ENCODE results near the gene DCLK2.
"Not testable (repeated sequence)": the region's sequence is repeated elsewhere in the genome, so short reads cannot be mapped to it uniquely, and the experiment has no call there.

Gene DCLK2

DNA sequence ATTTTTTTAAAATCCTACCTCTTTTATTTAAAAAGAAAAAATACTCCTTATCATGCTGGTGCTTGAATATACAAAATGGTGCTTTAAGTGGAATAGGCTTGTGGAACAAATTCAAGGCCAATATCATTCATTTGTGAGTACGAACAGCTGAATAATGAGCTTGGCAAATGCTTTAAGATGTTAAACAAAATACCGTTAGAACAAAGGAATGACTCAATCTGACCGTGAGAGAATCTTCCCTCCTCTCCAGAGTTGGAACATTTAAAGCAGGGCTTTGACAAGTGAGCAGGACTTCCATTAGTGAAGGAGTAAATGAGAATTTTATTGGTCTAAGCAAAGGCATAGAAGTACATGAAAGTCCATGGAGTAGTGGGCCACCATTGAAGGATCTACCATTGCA lies 74.5 kb downstream of the DCLK2 start:
- no peak for DNase-seq (ENCODE audit: low read depth)

DNA sequence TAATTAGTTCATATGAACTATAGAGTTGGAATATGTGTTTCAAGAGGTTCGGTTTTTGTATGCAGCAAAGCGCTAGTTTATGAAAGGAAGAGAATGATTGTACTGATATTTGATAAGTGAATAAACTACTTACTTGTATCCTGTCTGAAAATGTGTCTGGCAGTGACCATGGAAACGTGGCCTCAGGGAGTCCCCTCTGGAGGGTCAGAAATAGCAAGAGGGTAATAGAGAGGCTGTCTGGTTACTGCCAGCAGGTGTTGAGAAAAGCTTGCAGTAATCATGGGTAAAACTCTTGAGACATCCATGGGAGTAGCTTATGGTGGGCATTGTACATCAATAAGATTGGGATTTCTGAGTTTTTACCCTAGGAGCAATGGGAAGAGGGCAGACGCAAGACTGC lies 77.1 kb downstream of the DCLK2 start:
- no peak for DNase-seq (ENCODE audit: low read depth)

DNA sequence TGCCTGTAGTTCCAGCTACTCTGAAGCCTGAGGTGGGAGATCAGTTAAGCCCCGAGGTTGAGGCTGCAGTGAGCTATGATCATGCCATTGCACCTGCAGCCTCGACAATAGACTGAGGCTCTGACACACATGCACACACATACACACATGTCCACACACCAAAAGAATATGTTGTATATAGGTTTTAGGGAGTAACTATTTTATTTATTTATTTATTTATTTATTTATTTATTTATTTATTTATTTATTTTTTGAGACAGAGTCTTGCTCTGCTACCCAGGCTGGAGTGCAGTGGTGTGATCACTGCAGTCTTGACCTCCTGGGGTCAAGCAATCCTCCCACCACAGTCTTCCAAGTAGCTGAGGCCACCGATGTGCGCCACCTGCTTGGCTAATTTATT lies 78.3 kb downstream of the DCLK2 start:
- no peak for DNase-seq (ENCODE audit: low read depth)

DNA sequence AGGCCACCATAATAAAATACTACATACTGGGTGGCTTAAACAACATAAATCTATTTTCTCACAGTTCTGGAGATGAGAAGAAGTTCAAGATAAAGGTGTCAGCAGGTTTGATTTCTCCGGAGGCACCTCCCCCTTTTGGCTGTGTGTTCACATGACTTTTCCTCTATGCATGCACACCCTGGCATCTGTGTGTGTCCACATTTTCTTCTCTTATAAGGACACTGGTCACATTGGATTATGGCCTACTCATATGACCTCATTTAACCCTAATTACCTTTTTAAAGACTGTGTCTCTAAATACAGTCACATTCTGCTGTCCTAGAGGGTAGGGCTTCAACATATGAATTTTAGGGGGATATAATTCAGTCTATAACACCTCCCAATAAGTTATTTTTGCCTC lies 79.8 kb downstream of the DCLK2 start:
- no peak for DNase-seq (ENCODE audit: low read depth)

DNA sequence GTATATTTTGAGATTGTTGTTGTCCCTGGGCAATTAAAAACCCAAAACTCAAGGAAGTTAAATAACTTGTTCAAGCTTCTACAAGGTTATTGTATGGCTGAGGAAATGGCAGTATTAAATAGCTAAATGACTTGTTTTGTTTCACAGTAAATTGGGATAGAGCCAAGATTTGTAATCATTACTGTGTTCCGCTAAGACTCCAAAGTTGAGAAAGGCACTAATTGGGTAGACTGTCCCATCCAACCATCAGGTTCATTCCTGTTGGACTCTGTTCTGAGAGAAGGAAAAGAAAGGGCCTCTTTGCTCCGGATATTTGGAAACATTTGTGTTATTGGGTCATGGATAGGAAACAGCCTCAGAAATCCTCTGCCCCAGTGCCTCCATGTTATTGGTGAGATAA lies 82.2 kb downstream of the DCLK2 start:
- DNase-seq (ENCODE audit: low read depth), result no peak

DNA sequence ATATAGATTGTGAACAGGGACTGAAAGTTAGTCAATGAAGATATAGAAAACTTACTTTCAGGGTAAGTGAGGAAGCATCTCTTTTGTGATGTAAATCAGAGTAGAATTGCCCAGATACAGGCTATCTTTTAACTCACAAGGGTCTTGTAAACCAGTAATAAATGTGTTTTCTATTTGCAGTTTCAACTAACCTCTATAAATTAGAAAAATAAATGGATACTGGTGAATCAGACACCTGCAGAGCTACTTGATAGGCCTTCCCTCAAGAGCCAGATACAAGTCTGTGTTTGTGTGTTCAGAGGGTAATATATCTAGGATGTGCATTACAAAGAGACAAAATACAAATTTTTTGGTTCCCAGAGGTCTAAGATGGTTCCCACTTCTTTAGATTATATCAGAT lies 82.9 kb downstream of the DCLK2 start:
- no peak for DNase-seq (ENCODE audit: low read depth)

DNA sequence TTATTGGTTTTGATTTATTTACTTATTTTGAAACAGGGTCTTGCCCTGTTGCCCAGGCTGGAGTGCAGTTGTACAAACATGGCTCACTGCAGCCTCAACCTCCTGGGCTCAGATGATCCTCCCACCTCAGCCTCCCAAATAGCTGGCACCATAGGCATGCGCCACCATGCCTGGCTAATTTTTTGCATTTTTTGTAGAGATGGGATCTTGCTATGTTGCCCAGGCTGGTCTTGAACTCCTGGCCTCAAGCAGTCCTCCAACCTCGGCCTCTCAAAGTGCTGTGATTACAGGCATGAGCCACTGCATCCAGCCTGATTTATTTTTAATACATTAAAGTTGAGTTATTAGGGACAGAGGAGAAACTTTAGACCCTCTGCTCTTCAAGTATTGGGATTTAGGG lies 83.8 kb downstream of the DCLK2 start:
- not testable (repeated sequence) for DNase-seq (ENCODE audit: low read depth)

DNA sequence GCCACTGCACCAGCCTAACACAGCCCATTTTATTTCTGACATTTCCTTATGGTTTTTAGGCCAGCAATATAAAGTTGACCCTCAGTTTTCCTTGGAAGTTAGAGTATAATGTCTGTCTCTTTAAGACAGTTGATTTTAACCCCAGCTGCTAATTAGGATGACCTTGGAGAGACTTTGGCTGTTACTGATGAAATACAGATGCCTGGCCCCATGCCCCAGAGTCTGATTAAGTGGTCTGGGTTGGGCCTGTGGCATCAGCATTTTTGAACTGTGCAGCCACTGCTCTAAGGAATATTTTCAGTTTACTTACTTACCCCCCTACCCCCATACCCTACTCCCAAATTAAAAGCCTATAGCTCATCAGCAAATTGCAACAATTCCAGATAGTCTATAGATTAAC lies 85.8 kb downstream of the DCLK2 start:
- DNase-seq (ENCODE audit: low read depth), result no peak

DNA sequence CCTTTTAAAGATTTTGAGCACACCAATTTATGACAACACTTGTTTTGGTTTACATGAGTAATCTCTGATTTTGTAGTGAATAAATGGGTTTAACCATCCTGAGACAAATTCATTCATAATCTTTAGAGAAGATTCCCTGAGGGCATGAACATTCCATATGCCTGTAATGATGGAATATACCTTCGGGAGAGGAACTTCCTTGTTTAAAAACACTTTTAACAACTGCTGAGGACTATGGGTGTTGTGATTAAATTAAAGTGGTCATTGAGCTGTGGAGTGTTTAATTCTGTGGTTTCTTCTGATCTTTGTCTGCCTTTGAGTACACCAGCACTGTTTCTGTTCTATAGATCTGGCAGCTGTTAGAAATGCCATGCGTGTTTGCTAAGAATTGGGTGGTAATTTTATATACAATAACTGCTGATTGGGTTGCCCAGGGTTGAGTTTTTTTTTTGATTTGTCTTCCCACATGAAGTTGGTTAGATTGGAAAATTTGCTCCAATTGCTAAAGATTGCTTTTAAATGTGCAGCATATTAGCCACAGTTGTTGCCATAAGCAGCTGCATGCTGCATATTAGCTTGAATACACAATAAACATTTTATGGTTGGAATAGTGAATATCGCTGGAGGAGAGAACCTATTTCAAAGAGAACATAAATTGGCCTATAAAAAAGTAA lies 86.8 kb downstream of the DCLK2 start:
- no peak for DNase-seq (ENCODE audit: low read depth)

DNA sequence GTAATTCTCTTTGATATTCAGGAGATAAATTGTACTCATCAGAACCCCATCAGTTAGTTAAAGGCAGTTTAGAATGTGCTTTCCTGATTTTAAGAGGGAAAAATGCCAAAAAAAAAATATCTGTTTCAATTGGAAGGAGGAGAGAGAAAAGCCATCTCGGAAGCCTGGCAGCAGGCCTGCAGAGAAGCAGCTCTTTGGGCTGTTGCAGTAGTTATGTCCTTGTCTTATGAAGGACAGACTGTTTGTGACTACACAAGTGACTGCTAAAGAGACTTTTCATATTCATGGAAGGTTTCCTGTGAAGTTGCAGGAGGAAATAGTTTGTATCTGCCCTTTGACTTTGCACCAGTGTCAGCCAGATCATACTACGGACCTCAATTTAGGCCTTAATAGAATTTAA lies 88.8 kb downstream of the DCLK2 start:
- DNase-seq (ENCODE audit: low read depth), result no peak

DNA sequence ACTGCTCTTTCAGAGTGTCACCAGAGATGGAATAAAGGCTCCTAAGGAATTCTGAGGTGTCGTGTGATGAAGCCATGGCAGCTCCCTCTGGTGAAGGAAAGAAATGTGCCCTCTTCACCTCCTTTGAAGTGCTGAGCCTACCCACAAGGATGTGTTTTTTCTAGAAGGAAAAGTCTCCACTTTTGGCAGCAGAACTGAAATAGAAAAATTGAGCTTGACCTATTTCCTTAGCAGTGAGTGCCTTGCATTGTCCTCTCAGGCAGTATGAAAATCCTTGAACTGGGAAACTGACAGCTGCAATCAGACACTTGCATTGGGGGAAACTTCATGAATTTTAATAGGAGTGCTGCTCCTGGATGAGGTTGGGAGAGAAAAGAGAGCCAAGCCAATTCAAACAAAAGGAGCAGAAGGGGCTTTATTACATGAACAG lies 95.2 kb downstream of the DCLK2 start:
- no peak for DNase-seq (ENCODE audit: low read depth)

DNA sequence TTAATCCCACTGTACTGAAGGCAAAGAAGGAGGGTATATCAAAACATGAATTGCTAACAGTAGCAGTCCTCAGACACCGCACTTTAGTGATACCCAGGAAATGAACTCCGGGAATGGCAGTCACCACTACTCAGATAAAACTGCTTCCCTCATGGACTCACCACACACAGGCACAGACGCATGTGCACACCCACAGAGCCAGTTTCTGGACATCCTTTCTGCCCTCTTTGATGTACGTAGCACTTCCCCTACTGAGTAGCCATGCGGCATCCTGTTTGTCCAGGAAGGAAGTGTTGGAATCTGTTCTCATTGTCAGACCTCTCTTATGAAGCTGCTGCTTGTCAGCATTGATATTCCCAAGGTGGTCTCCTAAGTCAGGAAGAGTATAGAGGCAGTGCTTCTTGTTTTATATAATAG lies 95.7 kb downstream of the DCLK2 start:
- no peak for DNase-seq (ENCODE audit: low read depth)

DNA sequence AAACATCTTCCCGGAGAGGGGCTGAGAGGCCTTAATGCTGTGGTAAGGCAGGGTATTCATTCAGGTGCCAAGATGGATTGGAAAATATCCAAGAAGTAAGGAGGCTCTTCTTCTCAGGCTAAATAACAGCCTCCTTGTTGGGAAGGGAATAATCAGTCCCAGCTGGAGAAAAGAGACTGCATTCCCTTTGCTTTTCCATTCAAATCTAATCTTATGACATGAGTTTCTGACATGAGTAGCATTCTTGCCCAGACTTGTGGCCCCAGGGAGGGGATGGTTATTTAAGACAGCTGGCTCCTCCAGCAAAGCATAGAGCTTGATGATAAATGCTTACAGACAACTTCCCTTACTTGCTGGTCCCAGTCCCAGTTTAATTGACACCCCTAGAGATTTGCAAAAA lies 98.3 kb downstream of the DCLK2 start:
- DNase-seq (ENCODE audit: low read depth), result peak; percentile 57

DNA sequence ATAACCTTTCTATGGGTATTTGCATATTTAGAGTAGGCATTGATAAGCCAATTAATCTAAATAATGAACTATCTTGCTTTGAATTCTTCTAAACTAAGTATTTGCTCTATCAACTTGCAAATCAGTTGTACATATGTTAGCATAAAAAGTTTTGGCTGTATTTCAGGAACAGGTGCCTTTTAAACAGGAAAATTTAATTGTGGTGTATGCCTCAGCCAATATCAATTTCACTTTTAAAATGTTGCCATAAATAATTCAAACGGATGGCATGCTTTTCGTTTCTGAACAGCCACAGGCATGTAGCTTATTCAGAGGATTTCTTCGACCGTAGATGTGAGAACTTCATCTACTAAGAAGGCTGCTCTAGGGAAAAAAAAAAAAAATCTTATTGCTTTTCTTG lies 99.9 kb downstream of the DCLK2 start:
- peak; percentile 35 for DNase-seq (ENCODE audit: low read depth)

DNA sequence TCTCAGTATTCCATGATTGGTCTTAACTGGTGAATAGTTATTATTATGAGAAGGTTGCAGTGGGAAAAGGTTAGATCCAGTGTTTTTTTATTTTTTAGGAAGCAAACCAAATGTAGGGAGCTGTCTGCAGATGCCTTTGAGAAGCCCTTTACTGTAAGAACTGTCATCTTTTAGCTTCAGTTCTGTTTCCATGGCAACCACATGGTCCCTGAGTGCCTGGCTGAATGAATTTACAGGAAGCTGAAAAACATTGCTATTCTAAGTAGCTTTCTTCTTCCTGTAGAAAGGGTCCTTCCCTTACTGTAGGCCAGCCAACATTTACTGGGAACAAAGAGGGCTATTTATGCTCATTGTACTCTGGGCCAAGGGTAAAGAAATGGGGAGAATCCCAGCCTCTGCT lies 103.3 kb downstream of the DCLK2 start:
- no peak for DNase-seq (ENCODE audit: low read depth)

DNA sequence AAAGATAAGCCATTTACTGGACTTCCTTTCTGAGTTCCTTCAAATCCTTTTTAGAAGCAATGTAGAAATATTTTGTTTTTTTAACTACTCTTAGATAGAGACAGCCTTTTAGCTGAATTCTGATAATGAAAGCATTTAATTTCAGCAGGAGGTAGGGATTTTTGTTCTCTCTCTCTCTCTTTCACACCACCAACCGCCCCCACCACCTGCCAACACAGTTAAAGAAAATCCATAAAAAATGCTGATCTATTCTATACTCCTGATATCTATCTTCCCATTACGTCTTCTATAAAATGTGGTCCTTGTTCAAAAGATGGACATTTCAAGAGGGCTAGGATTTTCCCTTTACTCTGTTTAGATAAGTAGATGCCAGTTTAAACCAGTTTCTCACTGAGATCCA lies 104.5 kb downstream of the DCLK2 start:
- no peak for DNase-seq (ENCODE audit: low read depth)

DNA sequence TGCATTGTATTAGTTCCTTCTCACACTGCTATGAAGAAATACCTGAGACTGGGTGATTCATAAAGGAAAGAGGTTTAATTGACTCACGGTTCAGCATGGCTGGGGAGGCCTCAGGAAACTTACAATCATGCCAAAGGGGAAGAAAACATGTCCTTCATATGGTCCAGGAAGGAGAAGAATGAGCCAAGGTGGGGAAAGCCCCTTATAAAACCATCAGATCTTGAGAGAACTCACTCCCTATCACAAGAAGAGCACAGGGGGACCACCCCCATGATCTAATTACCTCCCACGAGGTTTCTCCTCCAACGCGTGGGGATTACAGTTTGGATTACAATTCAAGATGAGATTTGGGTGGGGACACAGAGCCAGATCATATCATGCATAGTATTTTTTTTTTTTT lies 106.8 kb downstream of the DCLK2 start:
- not testable (repeated sequence) for DNase-seq (ENCODE audit: low read depth)

DNA sequence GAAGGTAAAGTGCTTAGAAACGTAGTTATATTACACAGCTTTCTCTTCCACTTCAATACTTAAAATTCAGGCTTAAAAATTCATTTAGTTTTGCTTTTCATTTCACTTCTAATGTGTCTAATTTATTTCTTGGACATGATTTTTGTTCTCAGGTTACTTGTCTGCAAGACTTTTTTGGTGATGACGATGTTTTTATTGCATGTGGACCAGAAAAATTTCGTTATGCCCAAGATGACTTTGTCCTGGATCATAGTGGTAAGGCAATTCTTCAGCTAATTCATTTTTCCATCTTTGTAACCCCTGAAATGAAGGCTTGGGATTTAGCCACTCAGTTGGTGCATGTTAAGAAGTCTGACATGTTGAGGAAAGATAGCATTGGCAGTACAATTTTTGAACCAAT lies 114.7 kb downstream of the DCLK2 start:
- DNase-seq (ENCODE audit: low read depth), result no peak

DNA sequence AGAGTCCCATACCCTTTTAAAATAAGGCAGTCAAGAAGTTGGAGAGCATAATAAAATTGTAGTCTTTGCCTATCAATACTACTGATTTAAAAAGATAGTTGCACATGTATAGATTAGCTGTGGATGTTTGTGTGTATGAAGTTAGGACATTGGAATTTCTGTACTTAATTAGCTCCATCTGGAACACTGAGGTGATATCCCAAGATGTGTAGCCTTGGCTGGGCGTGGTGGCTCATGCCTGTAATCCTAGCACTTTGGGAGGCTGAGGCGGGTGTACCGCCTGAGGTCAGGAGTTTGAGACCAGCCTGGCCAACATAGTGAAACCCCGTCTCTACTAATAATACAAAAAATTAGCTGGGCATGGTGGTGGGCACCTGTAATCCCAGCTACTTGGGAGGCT lies 119.0 kb downstream of the DCLK2 start:
- DNase-seq (ENCODE audit: low read depth), result not testable (repeated sequence)

DNA sequence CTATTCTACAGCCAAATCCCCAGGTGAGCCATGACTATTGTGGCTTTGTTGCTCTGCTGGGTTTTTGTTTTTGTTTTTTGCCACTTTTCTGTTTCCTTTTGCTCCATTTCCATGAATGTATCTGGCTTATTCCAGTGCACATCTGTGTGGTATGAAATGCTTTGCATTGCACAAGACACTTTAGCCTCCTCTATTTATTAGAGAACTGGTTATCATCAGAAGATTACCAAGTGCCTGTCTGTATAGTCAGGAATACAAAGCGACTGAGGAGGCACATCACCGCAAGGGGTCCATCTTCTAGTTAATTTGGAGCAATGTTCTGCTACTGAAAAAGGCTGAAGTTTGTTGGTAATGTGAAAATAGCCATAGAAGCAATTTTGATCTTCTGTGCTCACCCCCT lies 120.8 kb downstream of the DCLK2 start:
- no peak for DNase-seq (ENCODE audit: low read depth)

DNA sequence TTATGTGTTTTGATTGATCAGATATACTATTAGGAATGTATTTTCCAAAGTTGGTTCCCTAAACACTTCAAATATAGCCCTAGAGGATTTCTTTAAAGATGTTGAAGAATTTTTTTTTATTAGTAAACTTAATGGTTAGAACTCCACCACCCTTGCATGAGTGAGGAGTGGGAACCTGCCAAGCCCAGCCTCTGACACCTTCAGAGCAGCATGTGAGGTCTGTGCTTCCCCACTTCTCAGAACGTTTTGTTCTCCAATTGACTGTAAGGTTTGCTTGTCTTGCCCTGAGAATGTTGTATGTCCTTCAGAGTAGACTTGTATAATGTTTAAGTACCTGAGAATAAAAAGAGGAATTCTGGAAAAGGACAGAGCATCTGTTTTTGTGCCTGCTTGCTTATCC lies 126.8 kb downstream of the DCLK2 start:
- no peak for DNase-seq (ENCODE audit: low read depth)

DNA sequence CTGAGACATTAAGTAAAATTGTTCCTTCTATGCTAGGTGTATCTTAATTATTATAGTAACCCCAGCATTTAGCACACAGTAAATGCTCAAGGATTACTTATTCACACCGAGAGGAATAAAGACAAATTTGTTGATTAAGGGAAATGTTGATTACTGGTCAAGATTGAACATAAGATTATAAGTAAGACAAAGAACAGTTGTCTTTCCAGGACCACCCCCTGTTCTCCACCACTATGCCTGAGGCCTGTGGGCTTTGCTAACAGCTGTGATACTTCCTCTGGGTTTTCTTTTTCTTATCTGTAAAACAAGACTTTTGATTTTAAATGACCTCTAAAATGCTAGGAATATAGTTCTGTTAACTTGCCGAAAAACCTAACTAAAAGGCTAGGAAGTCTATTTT lies 128.0 kb downstream of the DCLK2 start:
- no peak for DNase-seq (ENCODE audit: low read depth)

DNA sequence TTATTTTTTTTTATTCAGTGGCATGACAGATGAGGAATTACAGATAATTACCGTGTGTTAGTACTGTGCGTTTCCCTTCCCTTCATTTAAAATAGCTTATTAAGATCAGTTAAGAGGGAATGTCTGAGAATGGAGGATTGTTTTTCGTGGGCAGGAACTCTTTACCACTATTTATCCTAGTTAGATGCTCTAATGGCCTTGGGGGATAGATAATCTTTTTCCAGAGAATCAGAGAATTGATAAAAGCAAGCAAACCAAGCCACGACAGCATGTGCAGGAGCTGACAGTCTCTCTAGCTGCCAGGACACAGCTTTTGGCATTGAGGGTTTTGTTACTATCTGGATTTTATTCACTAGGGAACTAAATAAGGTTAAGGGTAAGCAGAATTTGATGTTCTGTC lies 128.7 kb downstream of the DCLK2 start:
- no peak for DNase-seq (ENCODE audit: low read depth)

DNA sequence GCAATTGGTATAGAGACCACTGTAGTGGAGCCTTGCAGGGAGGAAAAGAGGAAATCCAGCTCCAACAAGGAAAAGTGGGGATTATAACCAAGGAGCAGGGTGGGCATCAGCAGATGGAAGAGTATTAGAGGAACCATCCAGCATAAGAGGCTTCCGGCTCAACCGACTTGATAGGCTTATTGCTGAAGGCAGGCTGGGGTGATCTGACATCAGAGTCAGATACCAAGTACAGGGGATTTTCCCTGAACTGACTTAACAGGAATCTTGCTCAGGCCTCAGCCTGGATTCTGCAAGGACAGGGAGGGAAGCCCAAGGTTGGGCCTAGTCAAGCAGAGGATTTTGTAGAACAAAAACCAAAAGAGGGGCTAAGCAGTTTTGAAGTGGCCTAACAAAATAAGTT lies 129.6 kb downstream of the DCLK2 start:
- DNase-seq (ENCODE audit: low read depth), result no peak
